GM23338 (cell line): ENCODE results near the gene BAG5. TPM values are rescaled to one million over a fixed set of nuclear protein-coding genes. Genes with fewer than 3 reads are reported as not detected.
A peak's percentile ranks its signal among the peaks of the same experiment; 100 is the strongest.

ENCODE experiments used
- ATAC-seq: fragments of 200-7000 bp; cut with Tn5 transposase; 3 replicates; pipeline ENCODE4 v1.9.1; 2020
- DNase-seq: peaks from one replicate; pipeline ENCODE4 v3.0.0-alpha.2; 2015; ENCODE audit warnings: low spot score
- H2AFZ ChIP-seq: fragments of 200-600 bp; sonication (generic); 2 replicates; pipeline ENCODE4 v1.8.0; 2016; ENCODE audit warnings: antibody characterized with exemption, mild to moderate bottlenecking, moderate library complexity
- H3F3A ChIP-seq: fragments of 200-600 bp; sonication (generic); replicated peaks from 2 replicates; pipeline ENCODE4 v1.8.0; 2017; ENCODE audit warnings: antibody characterized with exemption, mixed run types, low read depth
- H3K27ac ChIP-seq: fragments of 200-600 bp; sonication (generic); 2 replicates; pipeline ENCODE4 v1.6.1; 2016; ENCODE audit warnings: low read depth
- H3K27me3 ChIP-seq: fragments of 200-600 bp; sonication (generic); 2 replicates; pipeline ENCODE4 v1.8.0; 2016; ENCODE audit warnings: mild to moderate bottlenecking, mixed run types, moderate library complexity; ENCODE audit not compliant: insufficient read depth
- H3K36me3 ChIP-seq: fragments of 200-600 bp; sonication (generic); 2 replicates; pipeline ENCODE4 v1.8.0; 2016; ENCODE audit warnings: mild to moderate bottlenecking; ENCODE audit not compliant: insufficient read depth
- H3K4me1 ChIP-seq: fragments of 200-600 bp; sonication (generic); 2 replicates; pipeline ENCODE4 v1.8.0; 2016; ENCODE audit warnings: mild to moderate bottlenecking, moderate library complexity; ENCODE audit not compliant: insufficient read depth
- H3K4me2 ChIP-seq: fragments of 200-600 bp; sonication (generic); 2 replicates; pipeline ENCODE4 v1.7.1; 2017; ENCODE audit warnings: mixed run types
- H3K4me3 ChIP-seq: fragments of 200-600 bp; sonication (generic); 2 replicates; pipeline ENCODE4 v1.6.1; 2016; ENCODE audit warnings: mixed run types
- H3K79me2 ChIP-seq: fragments of 200-600 bp; sonication (generic); replicated peaks from 2 replicates; pipeline ENCODE4 v1.8.0; 2017; ENCODE audit warnings: mild to moderate bottlenecking; ENCODE audit not compliant: insufficient read depth
- H3K9me2 ChIP-seq: fragments of 200-600 bp; sonication (generic); 2 replicates; pipeline ENCODE4 v1.8.0; 2017; ENCODE audit not compliant: insufficient read depth
- H4K20me1 ChIP-seq: fragments of 200-600 bp; sonication (generic); replicated peaks from 2 replicates; pipeline ENCODE4 v1.8.0; 2017; ENCODE audit warnings: mild to moderate bottlenecking; ENCODE audit not compliant: insufficient read depth
- H3K27ac Mint-ChIP-seq: 2 replicates; pipeline ENCODE4 v1.8.0; 2020; ENCODE audit warnings: inconsistent platforms, mild to moderate bottlenecking, moderate library complexity, mixed read lengths
- H3K27me3 Mint-ChIP-seq: 3 replicates; pipeline ENCODE4 v1.8.0; 2022; ENCODE audit warnings: low read depth, mild to moderate bottlenecking, moderate library complexity, mixed read lengths, inconsistent platforms; ENCODE audit not compliant: insufficient read depth, poor library complexity
- H3K36me3 Mint-ChIP-seq: 3 replicates; pipeline ENCODE4 v1.8.0; 2021; ENCODE audit warnings: low read depth, mild to moderate bottlenecking, inconsistent platforms, moderate library complexity, mixed read lengths
- H3K4me1 Mint-ChIP-seq: 3 replicates; pipeline ENCODE4 v1.8.0; 2020; ENCODE audit warnings: mild to moderate bottlenecking, inconsistent platforms, mixed read lengths
- H3K4me3 Mint-ChIP-seq: 3 replicates; pipeline ENCODE4 v1.8.0; 2021; ENCODE audit warnings: moderate library complexity, mild to moderate bottlenecking, inconsistent platforms, mixed read lengths
- H3K9me3 Mint-ChIP-seq: 3 replicates; pipeline ENCODE4 v1.8.0; 2020; ENCODE audit warnings: moderate library complexity, mild to moderate bottlenecking, inconsistent platforms, mixed read lengths
- CREB1 ChIP-seq: fragments of 250-450 bp; sonication (Bioruptor Pico); IDR thresholded peaks from 2 replicates; pipeline ENCODE4 v1.5.0; 2020; ENCODE audit warnings: low read depth, mild to moderate bottlenecking, moderate library complexity
- EZH2 ChIP-seq: fragments of 200-600 bp; sonication (generic); IDR thresholded peaks from one replicate; pipeline ENCODE4 v1.8.0; 2017; ENCODE audit warnings: antibody characterized with exemption, mild to moderate bottlenecking, low read depth; ENCODE audit not compliant: unreplicated experiment
- EZH2phosphoT487 ChIP-seq: fragments of 200-600 bp; sonication (generic); IDR thresholded peaks from one replicate; pipeline ENCODE4 v1.8.1; 2018; ENCODE audit warnings: antibody characterized with exemption; ENCODE audit not compliant: unreplicated experiment
- JUNB ChIP-seq: IDR thresholded peaks from one replicate; pipeline ENCODE4 v1.6.1; 2016; ENCODE audit warnings: antibody characterized with exemption; ENCODE audit not compliant: unreplicated experiment
- NANOG ChIP-seq: IDR thresholded peaks from 2 replicates; pipeline ENCODE4 v1.6.1; 2016; ENCODE audit warnings: antibody characterized with exemption, borderline replicate concordance
- POLR2AphosphoS5 ChIP-seq: IDR thresholded peaks from 2 replicates; pipeline ENCODE4 v1.6.1; 2016; ENCODE audit warnings: antibody characterized with exemption, low read depth
- STAT1 ChIP-seq: IDR thresholded peaks from one replicate; pipeline ENCODE4 v1.6.1; 2016; ENCODE audit warnings: antibody characterized with exemption; ENCODE audit not compliant: unreplicated experiment
- ZNF114 ChIP-seq: fragments of 250-450 bp; sonication (Bioruptor Pico); IDR thresholded peaks from 2 replicates; pipeline ENCODE4 v1.5.0; 2020; ENCODE audit warnings: mild to moderate bottlenecking, moderate library complexity
- ZNF331 ChIP-seq: fragments of 250-450 bp; sonication (Bioruptor Pico); IDR thresholded peaks from 2 replicates; pipeline ENCODE4 v1.5.0; 2020; ENCODE audit warnings: low read depth, mild to moderate bottlenecking, moderate library complexity
- polyA plus RNA-seq: library from polyadenylated mRNA; unstranded; fragments of >200 nt; fragmentation: Nextera tagmentation; extraction: Ambion mirVana; gene quantifications from 2 replicates; pipeline ENCODE4 v1.2.1, GENCODE V29; 2016
- total RNA-seq: library from RNA; depleted of rRNA; stranded (reverse); fragments of >200 nt; shearing (Covaris generic); gene quantifications from 2 replicates; pipeline ENCODE4 v1.2.3, GENCODE V29; 2014
- TF ChIP-seq, protein P1 (sequence below), 2 experiments: fragments of 200-600 bp in 1 of 2; sonication (generic) in 1 of 2; conservative IDR thresholded peaks; 2 replicates each; pipeline versions ENCODE4 v1.5.1 to v1.6.1; 2016 to 2017; ENCODE audit warnings: antibody characterized with exemption in 2 of 2, low read depth in 2 of 2, mild to moderate bottlenecking in 2 of 2, moderate library complexity in 1 of 2
- TF ChIP-seq, protein P2 (sequence below): IDR thresholded peaks from one replicate; pipeline ENCODE4 v1.6.1; 2018; ENCODE audit warnings: antibody characterized with exemption; ENCODE audit not compliant: unreplicated experiment
- TF ChIP-seq, protein P3 (sequence below): IDR thresholded peaks from 2 replicates; pipeline ENCODE4 v1.6.1; 2016; ENCODE audit warnings: antibody characterized with exemption

Gene BAG5
- total and polyA plus RNA-seq, 2 experiments from 2014 or later: 21.1 to 29.2 TPM

DNA sequence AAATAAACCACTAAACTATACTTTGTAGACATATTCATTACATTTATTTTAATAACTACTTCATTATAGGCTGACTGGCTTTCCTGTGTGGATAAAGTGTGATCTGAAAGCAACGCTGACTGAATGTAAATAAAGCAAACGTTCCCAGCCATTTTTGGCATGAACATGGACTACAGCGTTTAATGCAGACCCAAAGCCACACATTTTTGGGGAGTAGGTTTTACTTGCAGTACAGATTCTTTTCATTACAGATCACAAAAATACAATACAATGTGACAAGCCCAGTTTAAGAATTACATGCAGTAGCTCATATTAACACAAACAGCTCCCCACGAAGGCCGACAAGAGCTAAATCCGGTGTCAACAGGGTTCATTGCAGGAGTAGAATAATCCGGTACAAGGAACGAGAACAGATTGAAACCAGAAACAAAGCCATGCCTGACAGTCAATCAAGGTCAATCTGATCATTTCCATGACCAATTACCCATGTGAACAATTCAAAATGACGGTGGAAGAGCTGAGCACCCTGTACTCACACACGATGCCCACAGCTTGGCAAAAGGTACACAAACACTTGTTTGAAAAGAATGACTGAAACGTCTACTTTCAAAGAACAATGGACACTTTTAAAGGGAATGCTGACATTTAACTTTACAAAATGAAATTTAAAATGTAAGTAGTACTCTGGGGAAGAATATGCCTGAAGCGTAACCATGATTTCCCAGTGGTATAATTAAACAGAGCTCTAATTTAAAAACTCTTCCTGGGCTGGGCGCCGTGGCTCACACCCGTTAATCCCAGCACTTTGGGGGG is 5.3 kb downstream of the BAG5 start (continued):
- TF ChIP-seq STAT1: no peak
- TF ChIP-seq POLR2AphosphoS5: no peak
- TF ChIP-seq, protein P1, sequence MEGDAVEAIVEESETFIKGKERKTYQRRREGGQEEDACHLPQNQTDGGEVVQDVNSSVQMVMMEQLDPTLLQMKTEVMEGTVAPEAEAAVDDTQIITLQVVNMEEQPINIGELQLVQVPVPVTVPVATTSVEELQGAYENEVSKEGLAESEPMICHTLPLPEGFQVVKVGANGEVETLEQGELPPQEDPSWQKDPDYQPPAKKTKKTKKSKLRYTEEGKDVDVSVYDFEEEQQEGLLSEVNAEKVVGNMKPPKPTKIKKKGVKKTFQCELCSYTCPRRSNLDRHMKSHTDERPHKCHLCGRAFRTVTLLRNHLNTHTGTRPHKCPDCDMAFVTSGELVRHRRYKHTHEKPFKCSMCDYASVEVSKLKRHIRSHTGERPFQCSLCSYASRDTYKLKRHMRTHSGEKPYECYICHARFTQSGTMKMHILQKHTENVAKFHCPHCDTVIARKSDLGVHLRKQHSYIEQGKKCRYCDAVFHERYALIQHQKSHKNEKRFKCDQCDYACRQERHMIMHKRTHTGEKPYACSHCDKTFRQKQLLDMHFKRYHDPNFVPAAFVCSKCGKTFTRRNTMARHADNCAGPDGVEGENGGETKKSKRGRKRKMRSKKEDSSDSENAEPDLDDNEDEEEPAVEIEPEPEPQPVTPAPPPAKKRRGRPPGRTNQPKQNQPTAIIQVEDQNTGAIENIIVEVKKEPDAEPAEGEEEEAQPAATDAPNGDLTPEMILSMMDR (conservative IDR thresholded peaks at IDR 0.05; ENCODE audit: low read depth in 2 of 2): no peak
- TF ChIP-seq ZNF114 (CRISPR knock-in tag): no peak
- no peak for TF ChIP-seq EZH2

DNA sequence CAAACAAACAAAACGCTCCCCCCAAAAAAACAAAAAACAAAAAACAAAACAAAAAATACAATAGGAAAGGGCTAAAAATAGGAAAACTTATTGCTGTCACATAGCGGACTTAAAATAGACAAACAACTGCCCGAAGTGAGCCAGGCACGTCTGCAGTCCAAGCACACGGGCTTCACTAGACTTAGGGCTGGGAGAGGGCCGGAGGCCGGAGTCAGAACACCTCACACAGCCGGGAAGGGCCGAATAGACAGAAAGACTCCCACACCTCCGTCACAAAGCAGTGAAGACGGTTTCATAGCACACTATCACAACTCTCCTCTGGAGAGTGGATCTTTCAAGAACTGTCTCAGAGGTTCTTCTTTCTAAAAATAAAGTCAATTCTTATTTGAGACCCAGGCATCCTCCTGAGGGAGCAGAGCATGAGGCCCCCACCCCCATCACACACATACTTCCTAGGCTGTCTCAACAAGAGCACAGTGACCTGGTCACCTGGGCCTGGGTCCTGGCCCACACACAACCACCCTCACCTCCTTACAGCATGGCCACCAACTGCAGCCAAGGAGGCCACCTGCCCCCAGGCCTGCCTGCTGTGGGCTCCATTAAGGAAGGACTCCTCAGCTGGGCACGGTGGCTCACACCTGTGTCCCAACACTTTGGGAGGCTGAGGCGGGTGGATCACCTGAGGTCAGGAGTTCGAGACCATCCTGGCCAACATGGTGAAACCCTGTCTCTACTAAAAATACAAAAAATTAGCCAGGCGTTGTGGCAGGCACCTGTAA is 6.7 kb downstream of the BAG5 start:
- H3K27ac Mint-ChIP-seq: no peak overlapping the region
- no peak for TF ChIP-seq ZNF331 (CRISPR knock-in tag)
- no peak for TF ChIP-seq JUNB
- TF ChIP-seq NANOG: no peak
- TF ChIP-seq EZH2phosphoT487: no peak
- TF ChIP-seq CREB1 (CRISPR knock-in tag): no peak
- TF ChIP-seq EZH2: no peak
- no peak for TF ChIP-seq STAT1
- TF ChIP-seq, protein P1 (conservative IDR thresholded peaks at IDR 0.05; ENCODE audit: low read depth in 2 of 2): no peak
- TF ChIP-seq, protein P2, sequence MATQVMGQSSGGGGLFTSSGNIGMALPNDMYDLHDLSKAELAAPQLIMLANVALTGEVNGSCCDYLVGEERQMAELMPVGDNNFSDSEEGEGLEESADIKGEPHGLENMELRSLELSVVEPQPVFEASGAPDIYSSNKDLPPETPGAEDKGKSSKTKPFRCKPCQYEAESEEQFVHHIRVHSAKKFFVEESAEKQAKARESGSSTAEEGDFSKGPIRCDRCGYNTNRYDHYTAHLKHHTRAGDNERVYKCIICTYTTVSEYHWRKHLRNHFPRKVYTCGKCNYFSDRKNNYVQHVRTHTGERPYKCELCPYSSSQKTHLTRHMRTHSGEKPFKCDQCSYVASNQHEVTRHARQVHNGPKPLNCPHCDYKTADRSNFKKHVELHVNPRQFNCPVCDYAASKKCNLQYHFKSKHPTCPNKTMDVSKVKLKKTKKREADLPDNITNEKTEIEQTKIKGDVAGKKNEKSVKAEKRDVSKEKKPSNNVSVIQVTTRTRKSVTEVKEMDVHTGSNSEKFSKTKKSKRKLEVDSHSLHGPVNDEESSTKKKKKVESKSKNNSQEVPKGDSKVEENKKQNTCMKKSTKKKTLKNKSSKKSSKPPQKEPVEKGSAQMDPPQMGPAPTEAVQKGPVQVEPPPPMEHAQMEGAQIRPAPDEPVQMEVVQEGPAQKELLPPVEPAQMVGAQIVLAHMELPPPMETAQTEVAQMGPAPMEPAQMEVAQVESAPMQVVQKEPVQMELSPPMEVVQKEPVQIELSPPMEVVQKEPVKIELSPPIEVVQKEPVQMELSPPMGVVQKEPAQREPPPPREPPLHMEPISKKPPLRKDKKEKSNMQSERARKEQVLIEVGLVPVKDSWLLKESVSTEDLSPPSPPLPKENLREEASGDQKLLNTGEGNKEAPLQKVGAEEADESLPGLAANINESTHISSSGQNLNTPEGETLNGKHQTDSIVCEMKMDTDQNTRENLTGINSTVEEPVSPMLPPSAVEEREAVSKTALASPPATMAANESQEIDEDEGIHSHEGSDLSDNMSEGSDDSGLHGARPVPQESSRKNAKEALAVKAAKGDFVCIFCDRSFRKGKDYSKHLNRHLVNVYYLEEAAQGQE: no peak
- TF ChIP-seq, protein P3, sequence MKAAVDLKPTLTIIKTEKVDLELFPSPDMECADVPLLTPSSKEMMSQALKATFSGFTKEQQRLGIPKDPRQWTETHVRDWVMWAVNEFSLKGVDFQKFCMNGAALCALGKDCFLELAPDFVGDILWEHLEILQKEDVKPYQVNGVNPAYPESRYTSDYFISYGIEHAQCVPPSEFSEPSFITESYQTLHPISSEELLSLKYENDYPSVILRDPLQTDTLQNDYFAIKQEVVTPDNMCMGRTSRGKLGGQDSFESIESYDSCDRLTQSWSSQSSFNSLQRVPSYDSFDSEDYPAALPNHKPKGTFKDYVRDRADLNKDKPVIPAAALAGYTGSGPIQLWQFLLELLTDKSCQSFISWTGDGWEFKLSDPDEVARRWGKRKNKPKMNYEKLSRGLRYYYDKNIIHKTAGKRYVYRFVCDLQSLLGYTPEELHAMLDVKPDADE: no peak
- peaks cover 40% of the 10 kb centered on the region for H3K79me2 ChIP-seq
- peaks cover 29% of the 10 kb centered on the region for H3F3A ChIP-seq
- ATAC-seq: peak; percentile 24; the same call in 2 of the 3 replicates
- no peaks in the 10 kb centered on the region for H3K9me2 ChIP-seq
- H4K20me1 ChIP-seq: peaks cover 17% of the 10 kb centered on the region
- peaks cover 6% of the 10 kb centered on the region for H3K27me3 Mint-ChIP-seq
- H3K36me3 Mint-ChIP-seq: peaks cover 24% of the 10 kb centered on the region
- DNase-seq: no peak
- H3K4me3 ChIP-seq: no peak overlapping the region
- H3K27me3 ChIP-seq: no peaks in the 10 kb centered on the region
- no peak overlapping the region for H3K4me2 ChIP-seq
- H3K36me3 ChIP-seq: peaks cover 15% of the 10 kb centered on the region; the same call in 1 of the 2 replicates
- H3K4me1 Mint-ChIP-seq: peaks cover 13% of the 10 kb centered on the region
- no peak overlapping the region for H2AFZ ChIP-seq
- no peak overlapping the region for H3K4me3 Mint-ChIP-seq
- no peaks in the 10 kb centered on the region for H3K9me3 Mint-ChIP-seq
- no peak overlapping the region for H3K27ac ChIP-seq
- peaks cover under 1% of the 10 kb centered on the region; the same call in 1 of the 2 replicates for H3K4me1 ChIP-seq
